GM12891 (cell line): Measurements from ENCODE around the gene LCP1.

ENCODE experiments used
- PAX5 ChIP-seq: IDR thresholded peaks from 2 replicates; pipeline ENCODE4 v1.6.1; 2011; ENCODE audit warnings: low read length, moderate library complexity, mild to moderate bottlenecking; ENCODE audit not compliant: insufficient read depth, severe bottlenecking
- POLR2AphosphoS5 ChIP-seq: IDR thresholded peaks from 2 replicates; pipeline ENCODE4 v1.6.1; 2011; ENCODE audit warnings: low read depth, low read length, control low read depth
- SPI1 ChIP-seq: IDR thresholded peaks from 2 replicates; pipeline ENCODE4 v1.6.1; 2011; ENCODE audit warnings: low read depth, low read length, control low read depth

GRCh38 chr13:46184277-46184699, 2.3 kb upstream of the LCP1 start:
- no peak for TF ChIP-seq PAX5
- TF ChIP-seq POLR2AphosphoS5 = no peak
- TF ChIP-seq SPI1 = no peak
